ENCODE data around the gene SLC39A9. TPM values are rescaled to one million over a fixed set of nuclear protein-coding genes. Genes with fewer than 3 reads are reported as not detected.

The SLC39A9 gene
- total RNA-seq, 2 donors from 2014 or later = 44.3 to 58.8 TPM

- TF ChIP-seq, protein P1, sequence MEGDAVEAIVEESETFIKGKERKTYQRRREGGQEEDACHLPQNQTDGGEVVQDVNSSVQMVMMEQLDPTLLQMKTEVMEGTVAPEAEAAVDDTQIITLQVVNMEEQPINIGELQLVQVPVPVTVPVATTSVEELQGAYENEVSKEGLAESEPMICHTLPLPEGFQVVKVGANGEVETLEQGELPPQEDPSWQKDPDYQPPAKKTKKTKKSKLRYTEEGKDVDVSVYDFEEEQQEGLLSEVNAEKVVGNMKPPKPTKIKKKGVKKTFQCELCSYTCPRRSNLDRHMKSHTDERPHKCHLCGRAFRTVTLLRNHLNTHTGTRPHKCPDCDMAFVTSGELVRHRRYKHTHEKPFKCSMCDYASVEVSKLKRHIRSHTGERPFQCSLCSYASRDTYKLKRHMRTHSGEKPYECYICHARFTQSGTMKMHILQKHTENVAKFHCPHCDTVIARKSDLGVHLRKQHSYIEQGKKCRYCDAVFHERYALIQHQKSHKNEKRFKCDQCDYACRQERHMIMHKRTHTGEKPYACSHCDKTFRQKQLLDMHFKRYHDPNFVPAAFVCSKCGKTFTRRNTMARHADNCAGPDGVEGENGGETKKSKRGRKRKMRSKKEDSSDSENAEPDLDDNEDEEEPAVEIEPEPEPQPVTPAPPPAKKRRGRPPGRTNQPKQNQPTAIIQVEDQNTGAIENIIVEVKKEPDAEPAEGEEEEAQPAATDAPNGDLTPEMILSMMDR (IDR thresholded peaks at IDR 0.05) = no peak
- Histone ChIP-seq H3K36me3 (no peaks in the 10 kb centered on the region), H3K9me3 (no peaks in the 10 kb centered on the region), H3K4me3 (no peak overlapping the region), H3K27me3 (replicated peaks; ENCODE audit: insufficient read depth) (peaks cover 6% of the 10 kb centered on the region), H3K4me1 (ENCODE audit: control insufficient read depth in 1 of 2, low read depth in 2 of 2) (peaks cover 15 to 17% of the 10 kb centered on the region in 2 donors), H3K27ac (no peak overlapping the region)
- ATAC-seq (ENCODE audit: insufficient number of reproducible peaks, low FRiP score, low read depth) (no peak), DNase-seq (ENCODE audit: low spot score) (no peak)
Observed at GRCh38 chr14:69480136-69480535, 81.6 kb downstream of the SLC39A9 start.

- no peak for DNase-seq (ENCODE audit: low spot score)
- ATAC-seq (ENCODE audit: insufficient number of reproducible peaks, low FRiP score, low read depth) = no peak
- Histone ChIP-seq H3K27me3 (replicated peaks; ENCODE audit: insufficient read depth) (peaks cover 8% of the 10 kb centered on the region), H3K27ac (no peak overlapping the region), H3K4me1 (ENCODE audit: control insufficient read depth in 1 of 2, low read depth in 2 of 2) (peaks cover 15 to 17% of the 10 kb centered on the region in 2 donors), H3K36me3 (no peaks in the 10 kb centered on the region), H3K9me3 (no peaks in the 10 kb centered on the region), H3K4me3 (no peak overlapping the region)
- TF ChIP-seq, protein P1 (IDR thresholded peaks at IDR 0.05) = no peak
Observed at GRCh38 chr14:69481815-69482568, 83.5 kb downstream of the SLC39A9 start.

DNA sequence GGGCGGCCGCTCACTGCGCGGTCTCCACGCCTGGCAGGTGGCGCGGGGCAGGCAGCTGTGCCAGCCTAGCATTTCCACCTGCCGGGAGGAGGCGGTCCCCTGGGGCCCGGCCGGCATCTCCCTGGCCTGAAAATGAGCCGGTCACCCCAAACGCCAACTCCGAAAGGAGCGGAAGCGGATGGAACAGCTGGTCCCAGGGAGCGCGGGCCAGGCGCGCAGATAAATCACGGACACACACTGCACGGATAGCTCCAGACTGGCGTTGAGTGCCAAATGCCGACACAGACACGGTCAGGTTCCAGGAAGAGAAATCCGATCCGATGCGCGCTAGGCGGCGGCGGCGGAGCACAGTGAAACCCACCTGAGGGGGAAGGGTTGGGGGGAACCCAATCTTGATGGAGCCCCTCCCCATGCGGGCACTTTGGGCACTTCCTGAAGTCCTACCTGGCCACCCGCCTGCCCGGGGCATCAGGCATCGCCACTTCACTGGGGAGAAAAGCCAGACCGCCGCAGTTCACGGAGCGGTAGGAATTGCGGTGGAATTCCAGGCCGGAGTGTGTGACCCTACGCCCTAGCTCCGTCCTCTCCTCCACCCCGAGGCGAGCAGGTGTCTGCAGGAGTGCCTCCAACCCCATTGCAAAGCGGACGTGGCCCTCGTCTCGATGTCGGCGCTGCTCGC is 85.4 kb downstream of the SLC39A9 start:
- ATAC-seq (ENCODE audit: insufficient number of reproducible peaks, low FRiP score, low read depth) (no peak), DNase-seq (ENCODE audit: low spot score) (no peak)
- TF ChIP-seq, protein P1 (IDR thresholded peaks at IDR 0.05) = no peak
- Histone ChIP-seq H3K27me3 (replicated peaks; ENCODE audit: insufficient read depth) (peaks cover 8% of the 10 kb centered on the region), H3K9me3 (no peaks in the 10 kb centered on the region), H3K4me3 (peak overlapping the region; percentile 58), H3K4me1 (ENCODE audit: control insufficient read depth in 1 of 2, low read depth in 2 of 2) (peaks cover 15 to 17% of the 10 kb centered on the region in 2 donors), H3K27ac (no peak overlapping the region), H3K36me3 (no peaks in the 10 kb centered on the region)

GRCh38 chr14:69484444-69485314 is 86.2 kb downstream of the SLC39A9 start, which contains the start of gene PLEKHD1:
Gene PLEKHD1 (plus strand): TSS chr14:69484728. CDS start chr14:69484966, 238 bp downstream.
- Histone ChIP-seq H3K27ac (no peak within 1 kb of the TSS), H3K27me3 (replicated peaks; ENCODE audit: insufficient read depth) (peaks cover 8% of the 10 kb centered on the region), H3K9me3 (no peaks in the 10 kb centered on the region), H3K4me1 (ENCODE audit: control insufficient read depth in 1 of 2, low read depth in 2 of 2) (peaks cover 15 to 17% of the 10 kb centered on the region in 2 donors), H3K36me3 (no peaks in the 10 kb centered on the region), H3K4me3 (peak within 1 kb of the TSS; percentile 58)
- ATAC-seq (ENCODE audit: insufficient number of reproducible peaks, low FRiP score, low read depth) = no peak
- no peak for DNase-seq (ENCODE audit: low spot score)
- TF ChIP-seq, protein P1 (IDR thresholded peaks at IDR 0.05) = no peak

GRCh38 chr14:69485315-69485660 is 86.8 kb downstream of the SLC39A9 start:
- no peak overlapping the region for H3K27ac ChIP-seq
- H3K4me1 ChIP-seq (ENCODE audit: control insufficient read depth in 1 of 2, low read depth in 2 of 2) = peaks cover 15 to 17% of the 10 kb centered on the region in 2 donors
- H3K27me3 ChIP-seq (replicated peaks; ENCODE audit: insufficient read depth) = peaks cover 8% of the 10 kb centered on the region
- H3K9me3 ChIP-seq = no peaks in the 10 kb centered on the region
- H3K36me3 ChIP-seq = no peaks in the 10 kb centered on the region
- ATAC-seq (ENCODE audit: insufficient number of reproducible peaks, low FRiP score, low read depth) (no peak), DNase-seq (ENCODE audit: low spot score) (no peak)
- no peak overlapping the region for H3K4me3 ChIP-seq
- TF ChIP-seq, protein P1 (IDR thresholded peaks at IDR 0.05) = no peak
